GM21423 (cell line): Measurements from ENCODE around the gene PTGER3.
A peak's percentile ranks its signal among the peaks of the same experiment; 100 is the strongest.
"Not testable (repeated sequence)": the region's sequence is repeated elsewhere in the genome, so short reads cannot be mapped to it uniquely, and the experiment has no call there.

Source experiments
- ATAC-seq: cut with Tn5 transposase; IDR thresholded peaks from one replicate; pipeline ENCODE4 v1.9.1; 2021; ENCODE audit warnings: mild to moderate bottlenecking, moderate library complexity; ENCODE audit not compliant: unreplicated experiment

Gene PTGER3

DNA sequence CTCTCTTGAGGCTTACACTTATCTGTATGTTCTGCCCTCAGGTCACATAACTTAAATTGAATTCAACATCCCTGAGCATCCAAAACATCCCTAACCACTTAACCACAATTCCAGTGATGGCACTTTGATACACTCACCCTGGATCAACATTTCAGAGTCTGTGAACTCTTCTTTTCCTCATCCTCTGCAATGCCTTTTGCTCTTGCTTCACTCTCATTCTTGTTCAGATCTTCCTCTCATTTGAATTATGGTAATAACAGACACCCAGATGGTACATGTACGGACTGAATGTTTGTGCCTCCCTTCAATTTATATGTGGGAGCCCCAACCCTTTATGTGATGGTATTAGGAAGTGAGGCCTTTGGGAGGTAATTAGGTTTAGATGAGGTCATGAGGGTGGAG lies 33.4 kb downstream of the PTGER3 start:
- ATAC-seq: no peak

- ATAC-seq: no peak
Observed at GRCh38 chr1:71002709-71003475, 44.7 kb downstream of the PTGER3 start.

GRCh38 chr1:71001624-71002023 lies 46.0 kb downstream of the PTGER3 start:
- no peak for ATAC-seq

DNA sequence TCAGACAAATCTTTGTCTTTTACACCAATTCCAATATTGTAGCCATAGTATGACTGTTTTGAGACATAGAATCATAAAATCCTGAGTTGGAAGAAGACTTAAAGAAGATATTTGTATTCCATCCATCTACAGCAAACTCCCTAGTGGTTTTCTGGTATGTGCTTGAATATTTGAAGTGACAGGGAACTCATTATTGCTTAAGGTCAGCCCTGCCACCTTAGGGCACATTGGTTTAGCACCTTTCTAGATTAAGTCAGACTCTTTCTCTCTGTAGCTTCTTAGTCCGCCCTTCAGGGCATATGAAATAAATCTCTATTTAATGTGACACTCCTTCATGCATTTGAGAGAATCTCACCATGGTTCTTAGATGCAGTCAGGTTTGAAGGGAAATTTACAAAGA lies 49.8 kb downstream of the PTGER3 start:
- no peak for ATAC-seq

- ATAC-seq: no peak
Observed at GRCh38 chr1:70994753-70995268, 52.8 kb downstream of the PTGER3 start.

- no peak for ATAC-seq
Observed at GRCh38 chr1:70993798-70994197, 53.8 kb downstream of the PTGER3 start.

- ATAC-seq: no peak
Observed at GRCh38 chr1:70992521-70992920, 55.1 kb downstream of the PTGER3 start.

DNA sequence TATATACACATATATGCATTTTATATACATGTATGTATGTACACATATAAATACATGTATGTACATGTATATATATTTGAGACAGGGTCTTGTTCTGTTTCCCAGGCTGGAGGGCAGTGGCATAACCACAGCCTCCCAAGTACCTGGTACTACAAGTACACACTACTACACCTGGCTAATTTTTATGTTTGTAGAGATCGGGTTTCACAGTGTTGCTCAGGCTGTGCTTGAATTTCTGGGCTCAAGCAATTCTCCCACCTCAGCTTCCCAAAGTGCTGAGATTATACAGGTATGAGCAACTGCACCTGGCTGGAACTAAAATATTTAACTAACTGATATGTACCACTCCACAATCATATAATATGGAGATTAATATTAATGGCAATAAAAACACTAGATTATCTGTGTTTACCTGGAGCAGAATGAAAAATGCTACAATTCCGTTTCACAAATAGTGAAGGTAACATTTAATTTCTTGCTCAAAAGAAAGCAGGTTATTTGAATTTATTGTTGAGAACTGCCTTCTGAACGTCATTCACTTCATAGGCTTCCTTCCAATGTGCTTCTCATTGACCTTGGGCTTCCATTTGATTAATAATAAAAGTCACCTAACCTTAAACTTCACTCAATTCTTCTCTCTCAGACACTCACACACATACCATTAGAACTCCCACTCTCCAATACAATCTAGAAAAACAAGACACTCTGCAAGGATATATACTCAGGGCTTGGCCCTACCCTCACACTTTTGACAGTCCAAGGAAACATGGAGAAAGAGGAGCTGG lies 57.0 kb downstream of the PTGER3 start:
- ATAC-seq: no peak

GRCh38 chr1:70987497-70987896 lies 60.1 kb downstream of the PTGER3 start:
- no peak for ATAC-seq

GRCh38 chr1:70985776-70986225 lies 61.8 kb downstream of the PTGER3 start:
- ATAC-seq: not testable (repeated sequence)

DNA sequence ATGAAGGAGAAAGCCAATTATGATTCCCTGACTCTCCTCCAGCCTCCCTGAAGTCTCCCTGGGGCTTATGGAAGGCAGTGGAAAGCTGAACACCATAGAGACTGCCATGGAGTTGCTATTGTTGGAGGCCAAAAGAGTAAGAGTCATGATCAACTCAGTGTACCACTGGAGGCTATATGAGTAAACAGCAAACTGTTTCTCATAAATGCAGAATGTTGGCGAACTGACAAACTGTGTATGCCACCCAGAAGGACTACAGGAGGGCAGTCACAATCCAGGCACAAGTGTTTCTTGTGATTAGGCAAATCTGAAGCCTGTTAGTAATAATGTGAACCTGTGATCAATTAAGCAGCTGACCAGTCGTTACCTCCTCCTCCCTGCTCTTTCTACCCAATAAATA lies 62.3 kb downstream of the PTGER3 start:
- not testable (repeated sequence) for ATAC-seq

GRCh38 chr1:70980361-70980760 lies 67.3 kb downstream of the PTGER3 start:
- ATAC-seq: no peak

DNA sequence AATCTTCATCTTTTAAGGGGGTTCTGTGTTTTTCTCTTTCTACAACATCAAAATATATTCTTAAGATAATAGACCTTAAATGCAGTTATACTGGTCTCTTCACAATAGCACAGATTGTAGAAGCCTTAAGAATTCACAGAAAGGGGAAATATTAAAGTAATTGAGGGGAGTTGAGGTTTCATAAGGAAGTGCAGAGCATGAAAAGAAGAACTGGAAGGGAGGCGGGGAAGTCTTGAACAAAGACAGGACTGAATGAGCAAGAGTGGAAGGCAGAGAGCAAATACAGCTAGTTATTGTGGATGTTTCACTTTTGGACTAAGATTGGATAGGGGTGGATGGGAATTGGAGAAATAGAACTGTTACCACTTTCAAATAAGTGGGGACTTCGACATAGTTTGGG lies 67.7 kb downstream of the PTGER3 start:
- no peak for ATAC-seq

DNA sequence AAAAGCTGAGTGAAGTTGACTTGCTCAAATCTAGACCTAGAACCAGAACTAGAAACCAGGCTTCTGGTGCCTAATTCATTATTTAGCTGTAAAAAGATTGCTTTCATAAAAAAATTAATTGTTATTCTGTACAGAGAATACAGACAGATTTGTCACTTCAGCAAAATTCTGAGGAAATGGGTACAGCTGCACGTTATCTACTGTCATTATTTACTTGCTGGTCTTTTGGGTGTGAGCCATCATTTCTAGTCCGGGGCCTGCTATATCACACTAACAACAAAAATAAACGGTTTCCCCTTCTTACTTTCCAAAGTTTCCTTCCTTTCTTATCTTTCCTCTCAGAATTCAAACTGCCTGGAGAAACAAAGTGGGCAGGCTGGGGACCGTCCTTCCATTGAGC lies 68.3 kb downstream of the PTGER3 start:
- ATAC-seq: no peak

- no peak for ATAC-seq
Observed at GRCh38 chr1:70978623-70979022, 69.0 kb downstream of the PTGER3 start.

DNA sequence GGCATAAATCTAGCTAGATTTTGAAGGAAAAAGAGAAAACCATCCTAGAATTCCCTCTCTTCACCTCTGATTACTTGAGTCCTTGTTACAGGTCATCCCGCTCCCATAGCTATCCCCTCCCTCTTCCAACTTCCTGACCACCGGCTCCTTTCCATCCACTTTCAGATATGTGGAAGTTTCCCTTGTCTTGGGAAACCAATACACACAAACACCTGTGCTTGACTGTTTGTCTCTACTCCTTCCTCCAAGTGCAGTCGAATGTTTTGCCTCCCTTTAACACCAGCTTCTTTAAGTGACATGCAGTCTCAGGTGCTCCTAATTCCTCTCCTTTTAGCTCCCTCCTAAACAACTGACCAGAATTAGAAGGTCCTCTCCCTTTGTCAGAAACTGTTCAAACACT lies 70.0 kb downstream of the PTGER3 start:
- ATAC-seq: no peak

GRCh38 chr1:70977041-70977440 lies 70.6 kb downstream of the PTGER3 start:
- no peak for ATAC-seq

DNA sequence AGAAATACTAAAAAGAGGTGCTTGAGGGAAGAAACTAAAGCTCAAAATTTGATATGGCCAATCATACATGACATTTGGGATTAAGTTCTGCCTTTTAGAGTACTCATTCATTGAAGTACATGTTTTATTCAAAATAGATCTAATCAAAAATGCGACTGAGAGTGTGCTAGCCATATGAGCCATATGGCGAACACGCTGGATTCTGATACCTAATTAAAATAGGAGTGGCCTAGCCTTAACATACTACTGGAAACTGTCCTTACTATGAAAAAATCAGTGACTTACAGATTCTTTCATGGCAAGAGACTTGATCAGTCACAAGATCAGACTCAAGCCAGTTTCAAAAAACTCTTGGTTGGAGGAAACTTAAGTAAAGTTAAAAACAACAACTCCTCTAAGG lies 73.9 kb downstream of the PTGER3 start:
- no peak for ATAC-seq

- ATAC-seq: no peak
Observed at GRCh38 chr1:70970407-70970806, 77.2 kb downstream of the PTGER3 start.

GRCh38 chr1:70966018-70966638 lies 81.5 kb downstream of the PTGER3 start:
- ATAC-seq: peak; percentile 62

DNA sequence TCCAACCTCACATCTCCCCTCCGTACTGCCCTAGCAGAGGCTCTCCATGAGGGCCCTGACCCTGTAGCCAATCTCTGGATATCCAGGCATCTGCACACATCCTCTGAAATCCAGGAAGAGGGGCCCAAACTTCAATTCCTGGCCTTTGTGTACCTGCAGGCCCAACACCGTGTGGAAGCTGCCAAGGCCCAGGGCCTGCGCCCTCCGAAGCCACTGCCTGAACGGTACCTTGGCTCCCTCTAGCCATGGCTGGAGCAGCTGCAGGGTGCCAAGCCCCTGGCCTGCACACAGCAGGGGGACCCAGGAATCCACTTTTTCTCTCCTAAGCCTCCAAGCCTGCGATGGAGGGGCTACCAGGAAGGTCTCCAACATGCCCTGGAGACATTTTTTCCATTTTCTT lies 84.2 kb downstream of the PTGER3 start:
- no peak for ATAC-seq
